ENCODE results near the gene INSIG2.

INSIG2 gene

GRCh38 chr2:118106926-118107325 is 18.7 kb downstream of the INSIG2 start:
- Histone ChIP-seq H3K4me1 (ENCODE audit: control insufficient read depth, insufficient read depth, low read length) (no peaks in the 10 kb centered on the region), H3K4me2 (ENCODE audit: low read length) (no peak overlapping the region), H3K4me3 (ENCODE audit: low read length) (no peak overlapping the region), H3K36me3 (ENCODE audit: insufficient read depth, low read length) (peaks cover 11% of the 10 kb centered on the region), H3K9ac (ENCODE audit: low read depth, low read length) (no peak overlapping the region), H3K9me3 (replicated peaks; ENCODE audit: low read length) (no peaks in the 10 kb centered on the region), H3K27me3 (ENCODE audit: control insufficient read depth, insufficient read depth, low read length) (no peaks in the 10 kb centered on the region)

GRCh38 chr2:118110310-118110709 is 22.0 kb downstream of the INSIG2 start:
- peaks cover 7% of the 10 kb centered on the region for H3K4me1 ChIP-seq (ENCODE audit: control insufficient read depth, insufficient read depth, low read length)
- H3K9me3 ChIP-seq (replicated peaks; ENCODE audit: low read length), result no peaks in the 10 kb centered on the region
- H3K36me3 ChIP-seq (ENCODE audit: insufficient read depth, low read length), result peaks cover 11% of the 10 kb centered on the region
- H3K4me3 ChIP-seq (ENCODE audit: low read length), result no peak overlapping the region
- no peaks in the 10 kb centered on the region for H3K27me3 ChIP-seq (ENCODE audit: control insufficient read depth, insufficient read depth, low read length)
- H3K4me2 ChIP-seq (ENCODE audit: low read length), result no peak overlapping the region
- no peak overlapping the region for H3K9ac ChIP-seq (ENCODE audit: low read depth, low read length)

- H3K9me3 ChIP-seq (replicated peaks; ENCODE audit: low read length), result no peaks in the 10 kb centered on the region
- H3K4me2 ChIP-seq (ENCODE audit: low read length), result no peak overlapping the region
- H3K27me3 ChIP-seq (ENCODE audit: control insufficient read depth, insufficient read depth, low read length), result no peaks in the 10 kb centered on the region
- peaks cover 11% of the 10 kb centered on the region for H3K36me3 ChIP-seq (ENCODE audit: insufficient read depth, low read length)
- H3K4me1 ChIP-seq (ENCODE audit: control insufficient read depth, insufficient read depth, low read length), result peaks cover 7% of the 10 kb centered on the region
- no peak overlapping the region for H3K4me3 ChIP-seq (ENCODE audit: low read length)
- no peak overlapping the region for H3K9ac ChIP-seq (ENCODE audit: low read depth, low read length)
These were observed 22.7 kb downstream of the INSIG2 start for GRCh38 chr2:118110991-118111390.

GRCh38 chr2:118112771-118113334 is 24.6 kb downstream of the INSIG2 start:
- H3K9ac ChIP-seq (ENCODE audit: low read depth, low read length), result no peak overlapping the region
- no peaks in the 10 kb centered on the region for H3K27me3 ChIP-seq (ENCODE audit: control insufficient read depth, insufficient read depth, low read length)
- H3K4me3 ChIP-seq (ENCODE audit: low read length), result no peak overlapping the region
- no peaks in the 10 kb centered on the region for H3K9me3 ChIP-seq (replicated peaks; ENCODE audit: low read length)
- peak overlapping the region; percentile 17 for H3K4me2 ChIP-seq (ENCODE audit: low read length)
- H3K4me1 ChIP-seq (ENCODE audit: control insufficient read depth, insufficient read depth, low read length), result peaks cover 7% of the 10 kb centered on the region
- H3K36me3 ChIP-seq (ENCODE audit: insufficient read depth, low read length), result peaks cover 11% of the 10 kb centered on the region

- Histone ChIP-seq H3K9me3 (replicated peaks; ENCODE audit: low read length) (no peaks in the 10 kb centered on the region), H3K4me2 (ENCODE audit: low read length) (no peak overlapping the region), H3K4me1 (ENCODE audit: control insufficient read depth, insufficient read depth, low read length) (peaks cover 13% of the 10 kb centered on the region), H3K9ac (ENCODE audit: low read depth, low read length) (no peak overlapping the region), H3K27me3 (ENCODE audit: control insufficient read depth, insufficient read depth, low read length) (no peaks in the 10 kb centered on the region), H3K36me3 (ENCODE audit: insufficient read depth, low read length) (no peaks in the 10 kb centered on the region), H3K4me3 (ENCODE audit: low read length) (no peak overlapping the region)
These were observed 26.6 kb downstream of the INSIG2 start for GRCh38 chr2:118114863-118115262.

GRCh38 chr2:118115761-118116160 is 27.5 kb downstream of the INSIG2 start:
- Histone ChIP-seq H3K27me3 (ENCODE audit: control insufficient read depth, insufficient read depth, low read length) (no peaks in the 10 kb centered on the region), H3K9ac (ENCODE audit: low read depth, low read length) (no peak overlapping the region), H3K4me3 (ENCODE audit: low read length) (no peak overlapping the region), H3K4me2 (ENCODE audit: low read length) (no peak overlapping the region), H3K4me1 (ENCODE audit: control insufficient read depth, insufficient read depth, low read length) (peaks cover 14% of the 10 kb centered on the region), H3K36me3 (ENCODE audit: insufficient read depth, low read length) (no peaks in the 10 kb centered on the region), H3K9me3 (replicated peaks; ENCODE audit: low read length) (no peaks in the 10 kb centered on the region)

- H3K4me1 ChIP-seq (ENCODE audit: control insufficient read depth, insufficient read depth, low read length), result peaks cover 22% of the 10 kb centered on the region
These were observed 30.2 kb downstream of the INSIG2 start for GRCh38 chr2:118118479-118118878.

GRCh38 chr2:118119158-118119727 is 31.0 kb downstream of the INSIG2 start:
- Histone ChIP-seq H3K27me3 (ENCODE audit: control insufficient read depth, insufficient read depth, low read length) (no peaks in the 10 kb centered on the region), H3K4me3 (ENCODE audit: low read length) (no peak overlapping the region), H3K36me3 (ENCODE audit: insufficient read depth, low read length) (no peaks in the 10 kb centered on the region), H3K4me1 (ENCODE audit: control insufficient read depth, insufficient read depth, low read length) (peaks cover 29% of the 10 kb centered on the region), H3K4me2 (ENCODE audit: low read length) (no peak overlapping the region), H3K9ac (ENCODE audit: low read depth, low read length) (no peak overlapping the region), H3K9me3 (replicated peaks; ENCODE audit: low read length) (no peaks in the 10 kb centered on the region)

More at GRCh38 chr2:118118479-118118878, 30.2 kb downstream of the INSIG2 start:
- H3K4me3 ChIP-seq (ENCODE audit: low read length), result no peak overlapping the region
- H3K9me3 ChIP-seq (replicated peaks; ENCODE audit: low read length), result no peaks in the 10 kb centered on the region
- no peak overlapping the region for H3K9ac ChIP-seq (ENCODE audit: low read depth, low read length)
- no peak overlapping the region for H3K4me2 ChIP-seq (ENCODE audit: low read length)
- no peaks in the 10 kb centered on the region for H3K36me3 ChIP-seq (ENCODE audit: insufficient read depth, low read length)
- H3K27me3 ChIP-seq (ENCODE audit: control insufficient read depth, insufficient read depth, low read length), result no peaks in the 10 kb centered on the region

- Histone ChIP-seq H3K4me3 (ENCODE audit: low read length) (no peak overlapping the region), H3K4me2 (ENCODE audit: low read length) (no peak overlapping the region), H3K27me3 (ENCODE audit: control insufficient read depth, insufficient read depth, low read length) (no peaks in the 10 kb centered on the region), H3K36me3 (ENCODE audit: insufficient read depth, low read length) (no peaks in the 10 kb centered on the region), H3K9me3 (replicated peaks; ENCODE audit: low read length) (no peaks in the 10 kb centered on the region), H3K4me1 (ENCODE audit: control insufficient read depth, insufficient read depth, low read length) (peaks cover 32% of the 10 kb centered on the region), H3K9ac (ENCODE audit: low read depth, low read length) (no peak overlapping the region)
These were observed 31.6 kb downstream of the INSIG2 start for GRCh38 chr2:118119761-118120400.

- H3K4me3 ChIP-seq (ENCODE audit: low read length), result no peak overlapping the region
- H3K36me3 ChIP-seq (ENCODE audit: insufficient read depth, low read length), result no peaks in the 10 kb centered on the region
- H3K9me3 ChIP-seq (replicated peaks; ENCODE audit: low read length), result no peaks in the 10 kb centered on the region
- H3K4me1 ChIP-seq (ENCODE audit: control insufficient read depth, insufficient read depth, low read length), result peaks cover 32% of the 10 kb centered on the region
- no peak overlapping the region for H3K4me2 ChIP-seq (ENCODE audit: low read length)
- H3K9ac ChIP-seq (ENCODE audit: low read depth, low read length), result no peak overlapping the region
- peaks cover 1% of the 10 kb centered on the region for H3K27me3 ChIP-seq (ENCODE audit: control insufficient read depth, insufficient read depth, low read length)
These were observed 32.1 kb downstream of the INSIG2 start for GRCh38 chr2:118120401-118120780.

GRCh38 chr2:118121101-118121500 is 32.8 kb downstream of the INSIG2 start:
- Histone ChIP-seq H3K36me3 (ENCODE audit: insufficient read depth, low read length) (no peaks in the 10 kb centered on the region), H3K27me3 (ENCODE audit: control insufficient read depth, insufficient read depth, low read length) (peaks cover 5% of the 10 kb centered on the region), H3K9ac (ENCODE audit: low read depth, low read length) (no peak overlapping the region), H3K4me1 (ENCODE audit: control insufficient read depth, insufficient read depth, low read length) (peaks cover 32% of the 10 kb centered on the region), H3K4me3 (ENCODE audit: low read length) (no peak overlapping the region), H3K9me3 (replicated peaks; ENCODE audit: low read length) (no peaks in the 10 kb centered on the region), H3K4me2 (ENCODE audit: low read length) (no peak overlapping the region)

Data from skeletal muscle satellite cell (primary cell).